ENCODE results near the gene TEF.

Gene TEF

GRCh38 chr22:41354979-41355378 is 26.8 kb upstream of the TEF start:
- DNase-seq (ENCODE audit: low read depth), result no peak

- DNase-seq (ENCODE audit: low read depth), result no peak
Measured at GRCh38 chr22:41355895-41356294, 25.8 kb upstream of the TEF start.

GRCh38 chr22:41356430-41357028 is 25.2 kb upstream of the TEF start:
- DNase-seq (ENCODE audit: low read depth), result no peak

GRCh38 chr22:41357191-41357590 is 24.6 kb upstream of the TEF start:
- DNase-seq (ENCODE audit: low read depth), result no peak

GRCh38 chr22:41358927-41359326 is 22.8 kb upstream of the TEF start:
- no peak for DNase-seq (ENCODE audit: low read depth)

- no peak for DNase-seq (ENCODE audit: low read depth)
Measured at GRCh38 chr22:41359376-41359775, 22.4 kb upstream of the TEF start.

GRCh38 chr22:41360126-41360525 is 21.6 kb upstream of the TEF start:
- DNase-seq (ENCODE audit: low read depth), result no peak

GRCh38 chr22:41361716-41362310 is 19.9 kb upstream of the TEF start:
- no peak for DNase-seq (ENCODE audit: low read depth)

- no peak for DNase-seq (ENCODE audit: low read depth)
Measured at GRCh38 chr22:41362615-41363014, 19.1 kb upstream of the TEF start.

GRCh38 chr22:41364233-41364632 is 17.5 kb upstream of the TEF start:
- DNase-seq (ENCODE audit: low read depth), result no peak

GRCh38 chr22:41364955-41365354 is 16.8 kb upstream of the TEF start:
- DNase-seq (ENCODE audit: low read depth), result no peak

GRCh38 chr22:41365425-41365824 is 16.3 kb upstream of the TEF start:
- no peak for DNase-seq (ENCODE audit: low read depth)

GRCh38 chr22:41366323-41367029 is 15.3 kb upstream of the TEF start:
- DNase-seq (ENCODE audit: low read depth), result no peak

- no peak for DNase-seq (ENCODE audit: low read depth)
Measured at GRCh38 chr22:41367039-41367679, 14.6 kb upstream of the TEF start.

- no peak for DNase-seq (ENCODE audit: low read depth)
Measured at GRCh38 chr22:41367680-41368542, 13.8 kb upstream of the TEF start.

GRCh38 chr22:41368543-41369423 is 13.0 kb upstream of the TEF start:
- DNase-seq (ENCODE audit: low read depth), result no peak

- no peak for DNase-seq (ENCODE audit: low read depth)
Measured at GRCh38 chr22:41369424-41369745, 12.4 kb upstream of the TEF start.

- DNase-seq (ENCODE audit: low read depth), result no peak
Measured at GRCh38 chr22:41369837-41370236, 11.9 kb upstream of the TEF start.

- no peak for DNase-seq (ENCODE audit: low read depth)
Measured at GRCh38 chr22:41377846-41378245, 3.9 kb upstream of the TEF start.

GRCh38 chr22:41380993-41381328 is 781 bp upstream of the TEF start:
- DNase-seq (ENCODE audit: low read depth), result no peak

- DNase-seq (ENCODE audit: low read depth), result no peak
Measured at GRCh38 chr22:41382098-41382578, 396 bp downstream of the TEF start.

All from stimulated activated CD8-positive, alpha-beta memory T cell treated with anti-CD3 and anti-CD28 coated beads, Interleukin-7, amount 100 ng/mL, for 24 hours (primary cell).